Hepatocyte (in vitro differentiated cells): ENCODE data around the gene RIN3. TPM values are rescaled to one million over a fixed set of nuclear protein-coding genes. Genes with fewer than 3 reads are reported as not detected.

Source experiments
- DNase-seq: peaks from one replicate; pipeline ENCODE4 v3.0.0-alpha.2; 2016; ENCODE audit warnings: low spot score
- H2AFZ ChIP-seq: fragments of 200-600 bp; sonication (generic); 2 replicates; pipeline ENCODE4 v1.6.0; 2016; ENCODE audit warnings: antibody characterized with exemption, mild to moderate bottlenecking
- H3K27ac ChIP-seq: fragments of 200-600 bp; sonication (generic); 2 replicates; pipeline ENCODE4 v1.5.1; 2016; ENCODE audit warnings: mild to moderate bottlenecking
- H3K27me3 ChIP-seq: fragments of 200-600 bp; sonication (generic); 2 replicates; pipeline ENCODE4 v1.6.1; 2016
- H3K36me3 ChIP-seq: fragments of 200-600 bp; sonication (generic); replicated peaks from 2 replicates; pipeline ENCODE4 v1.5.1; 2016; ENCODE audit warnings: low read depth; ENCODE audit not compliant: insufficient read depth
- H3K4me1 ChIP-seq: fragments of 200-600 bp; sonication (generic); 2 replicates; pipeline ENCODE4 v1.5.1; 2016; ENCODE audit warnings: mild to moderate bottlenecking, moderate library complexity; ENCODE audit not compliant: insufficient read depth
- H3K4me2 ChIP-seq: fragments of 200-600 bp; sonication (generic); 2 replicates; pipeline ENCODE4 v1.6.0; 2016
- H3K4me3 ChIP-seq: fragments of 200-600 bp; sonication (generic); 2 replicates; pipeline ENCODE4 v1.5.1; 2016; ENCODE audit warnings: mild to moderate bottlenecking
- H3K79me2 ChIP-seq: fragments of 200-600 bp; sonication (generic); 2 replicates; pipeline ENCODE4 v1.6.0; 2017; ENCODE audit warnings: mild to moderate bottlenecking
- H3K9me2 ChIP-seq: fragments of 200-600 bp; sonication (generic); replicated peaks from 2 replicates; pipeline ENCODE4 v1.6.0; 2017; ENCODE audit warnings: mild to moderate bottlenecking; ENCODE audit not compliant: insufficient read depth
- H3K9me3 ChIP-seq: fragments of 200-600 bp; sonication (generic); 2 replicates; pipeline ENCODE4 v1.5.1; 2016; ENCODE audit warnings: low read depth, mild to moderate bottlenecking
- H4K20me1 ChIP-seq: fragments of 200-600 bp; sonication (generic); 2 replicates; pipeline ENCODE4 v1.6.0; 2016; ENCODE audit warnings: mild to moderate bottlenecking; ENCODE audit not compliant: insufficient read depth, poor library complexity, severe bottlenecking
- CTCF ChIP-seq: fragments of 200-600 bp; sonication (generic); IDR thresholded peaks from 2 replicates; pipeline ENCODE4 v1.5.1; 2016; ENCODE audit warnings: antibody characterized with exemption, mild to moderate bottlenecking; ENCODE audit not compliant: poor library complexity
- EZH2 ChIP-seq: fragments of 200-600 bp; sonication (generic); IDR thresholded peaks from 2 replicates; pipeline ENCODE4 v1.6.1; 2016; ENCODE audit warnings: antibody characterized with exemption, mild to moderate bottlenecking, borderline replicate concordance
- EZH2phosphoT487 ChIP-seq: fragments of 200-600 bp; sonication (generic); IDR thresholded peaks from one replicate; pipeline ENCODE4 v1.6.1; 2018; ENCODE audit warnings: antibody characterized with exemption, mild to moderate bottlenecking, low read depth, moderate library complexity; ENCODE audit not compliant: unreplicated experiment, severe bottlenecking
- WGBS: methylation state at CpG from one replicate; pipeline ENCODE4 v1.1.6; 2016; ENCODE audit warnings: low lambda C conversion rate; ENCODE audit errors: missing lambda C conversion rate; 5-methylcytosine and 5-hydroxymethylcytosine counted together
- polyA plus RNA-seq: library from polyadenylated mRNA; unstranded; fragments of >200 nt; fragmentation: Nextera tagmentation; extraction: Ambion mirVana; gene quantifications from 2 replicates; pipeline ENCODE4 v1.2.1, GENCODE V29; 2016
- total RNA-seq: library from RNA; depleted of rRNA; stranded (reverse); fragments of >200 nt; gene quantifications from 2 replicates; pipeline ENCODE4 v1.2.3, GENCODE V29; 2014

The RIN3 gene
- total and polyA plus RNA-seq, 2 experiments from 2014 or later = 4.2 to 11.8 TPM

DNA sequence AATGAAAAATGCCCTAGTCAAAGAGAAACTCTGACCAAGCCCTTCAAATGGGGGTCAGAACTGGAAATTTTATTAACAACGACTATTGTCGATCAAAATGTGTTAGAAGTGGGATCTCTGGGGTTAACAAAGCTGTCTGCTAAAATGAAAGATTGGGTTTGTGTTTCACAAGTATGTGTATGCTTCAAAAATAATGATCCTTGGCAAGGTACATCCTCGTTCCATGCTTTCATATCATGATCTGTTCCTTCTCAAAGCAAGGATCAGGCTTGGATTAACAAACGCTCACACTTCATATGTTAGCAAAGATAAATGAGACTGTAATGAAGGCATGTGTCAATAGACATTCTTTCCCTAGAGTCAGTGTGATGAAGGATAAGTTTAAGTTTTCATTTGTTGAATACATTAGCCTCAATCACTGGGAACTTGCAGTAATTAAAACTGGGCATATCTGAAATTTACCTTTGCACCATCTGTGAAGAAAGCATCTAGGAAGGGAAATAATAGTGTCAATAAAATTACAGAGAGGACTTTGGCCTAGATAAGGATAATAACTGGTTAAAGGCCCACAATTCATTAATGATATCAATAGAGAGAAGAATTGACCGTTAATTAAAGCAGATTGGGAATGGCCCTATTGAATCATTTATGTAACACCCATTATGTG lies 91.8 kb downstream of the RIN3 start:
- no peak overlapping the region for H3K4me3 ChIP-seq
- H4K20me1 ChIP-seq = no peaks in the 10 kb centered on the region
- no peak for DNase-seq
- no peak overlapping the region for H3K27ac ChIP-seq
- no peak overlapping the region for H3K4me2 ChIP-seq
- no peaks in the 10 kb centered on the region for H3K36me3 ChIP-seq
- no peaks in the 10 kb centered on the region for H3K9me3 ChIP-seq
- H3K4me1 ChIP-seq = no peaks in the 10 kb centered on the region
- H3K79me2 ChIP-seq = no peaks in the 10 kb centered on the region
- WGBS = 90% methylated on average over 5 of the region's 5 CpGs
- no peak overlapping the region for H2AFZ ChIP-seq
- no peaks in the 10 kb centered on the region for H3K9me2 ChIP-seq
- H3K27me3 ChIP-seq = no peaks in the 10 kb centered on the region
- no peak for TF ChIP-seq CTCF

GRCh38 chr14:92607251-92607650 lies 93.7 kb downstream of the RIN3 start:
- no peaks in the 10 kb centered on the region for H3K4me1 ChIP-seq
- H3K4me2 ChIP-seq = no peak overlapping the region
- no peak overlapping the region for H2AFZ ChIP-seq
- H3K79me2 ChIP-seq = no peaks in the 10 kb centered on the region
- no peaks in the 10 kb centered on the region for H3K27me3 ChIP-seq
- H3K9me2 ChIP-seq = no peaks in the 10 kb centered on the region
- H3K36me3 ChIP-seq = no peaks in the 10 kb centered on the region
- no peaks in the 10 kb centered on the region for H4K20me1 ChIP-seq
- no peak overlapping the region for H3K27ac ChIP-seq
- WGBS = 94% methylated on average over 3 of the region's 3 CpGs
- no peaks in the 10 kb centered on the region for H3K9me3 ChIP-seq
- no peak for DNase-seq
- no peak for TF ChIP-seq CTCF
- no peak for TF ChIP-seq EZH2
- no peak for TF ChIP-seq EZH2phosphoT487
- H3K4me3 ChIP-seq = no peak overlapping the region

GRCh38 chr14:92607702-92608429 lies 94.3 kb downstream of the RIN3 start:
- Histone ChIP-seq H3K9me3 (no peaks in the 10 kb centered on the region), H3K27ac (no peak overlapping the region), H3K4me3 (no peak overlapping the region), H2AFZ (no peak overlapping the region), H3K4me2 (no peak overlapping the region), H3K27me3 (no peaks in the 10 kb centered on the region), H3K4me1 (no peaks in the 10 kb centered on the region), H4K20me1 (no peaks in the 10 kb centered on the region), H3K36me3 (no peaks in the 10 kb centered on the region), H3K79me2 (no peaks in the 10 kb centered on the region), H3K9me2 (no peaks in the 10 kb centered on the region)
- no peak for DNase-seq
- TF ChIP-seq EZH2phosphoT487 = no peak
- TF ChIP-seq EZH2 = no peak
- TF ChIP-seq CTCF = no peak
- 96% methylated on average over 5 of the region's 5 CpGs for WGBS
